Chondrocyte (in vitro differentiated cells): ENCODE results near the gene GABBR2. TPM values are rescaled to one million over a fixed set of nuclear protein-coding genes. Genes with fewer than 3 reads are reported as not detected.
"Not testable (repeated sequence)": the region's sequence is repeated elsewhere in the genome, so short reads cannot be mapped to it uniquely, and the experiment has no call there.

Experiments
- DNase-seq: peaks from one replicate; pipeline ENCODE4 v3.0.0; 2021; ENCODE audit warnings: mixed read lengths, low spot score
- H3K27ac Mint-ChIP-seq: one replicate; pipeline ENCODE4 v1.8.0; 2021; ENCODE audit warnings: mild to moderate bottlenecking, moderate library complexity, mixed read lengths; ENCODE audit not compliant: unreplicated experiment
- H3K27me3 Mint-ChIP-seq: 2 replicates; pipeline ENCODE4 v1.8.0; 2021; ENCODE audit warnings: low read depth, mixed read lengths
- H3K36me3 Mint-ChIP-seq: 2 replicates; pipeline ENCODE4 v1.8.0; 2021; ENCODE audit warnings: low read depth, mixed read lengths
- H3K4me1 Mint-ChIP-seq: 2 replicates; pipeline ENCODE4 v1.8.0; 2021; ENCODE audit warnings: low read depth, mild to moderate bottlenecking, mixed read lengths
- H3K4me3 Mint-ChIP-seq: one replicate; pipeline ENCODE4 v1.8.0; 2021; ENCODE audit warnings: mild to moderate bottlenecking, moderate library complexity, mixed read lengths; ENCODE audit not compliant: unreplicated experiment
- H3K9me3 Mint-ChIP-seq: 2 replicates; pipeline ENCODE4 v1.8.0; 2021; ENCODE audit warnings: low read depth, mixed read lengths
- CTCF ChIP-seq: fragments of 200-600 bp; sonication (generic); IDR thresholded peaks from 2 replicates; pipeline ENCODE4 v1.5.0; 2021; ENCODE audit warnings: antibody characterized with exemption, mild to moderate bottlenecking, moderate library complexity
- total RNA-seq: library from RNA; stranded (reverse); gene quantifications from 3 replicates; pipeline ENCODE4 v1.2.1, GENCODE V29; 2021

Gene GABBR2
- total RNA-seq, 1 donor from 2014 or later, result 0.12 TPM

- DNase-seq, result no peak
- Mint-ChIP-seq H3K9me3 (no peaks in the 10 kb centered on the region), H3K4me3 (no peak overlapping the region), H3K36me3 (no peaks in the 10 kb centered on the region), H3K27me3 (peaks cover 28% of the 10 kb centered on the region), H3K27ac (no peak overlapping the region), H3K4me1 (peaks cover 10% of the 10 kb centered on the region)
- no peak for TF ChIP-seq CTCF
Measured at GRCh38 chr9:98658951-98659351, 49.8 kb downstream of the GABBR2 start.

- no peak overlapping the region for H3K27ac Mint-ChIP-seq
- TF ChIP-seq CTCF, result no peak
- H3K9me3 Mint-ChIP-seq, result no peaks in the 10 kb centered on the region
- H3K27me3 Mint-ChIP-seq, result peaks cover 30% of the 10 kb centered on the region
- H3K4me3 Mint-ChIP-seq, result no peak overlapping the region
- no peaks in the 10 kb centered on the region for H3K36me3 Mint-ChIP-seq
- peaks cover 10% of the 10 kb centered on the region for H3K4me1 Mint-ChIP-seq
- no peak for DNase-seq
Measured at GRCh38 chr9:98657897-98658296, 50.8 kb downstream of the GABBR2 start.

GRCh38 chr9:98656511-98656910, 52.2 kb downstream of the GABBR2 start:
- no peak overlapping the region for H3K4me3 Mint-ChIP-seq
- no peaks in the 10 kb centered on the region for H3K9me3 Mint-ChIP-seq
- DNase-seq, result no peak
- peaks cover 10% of the 10 kb centered on the region for H3K4me1 Mint-ChIP-seq
- no peak for TF ChIP-seq CTCF
- H3K36me3 Mint-ChIP-seq, result no peaks in the 10 kb centered on the region
- peaks cover 28% of the 10 kb centered on the region for H3K27me3 Mint-ChIP-seq
- no peak overlapping the region for H3K27ac Mint-ChIP-seq

- peaks cover 10% of the 10 kb centered on the region for H3K4me1 Mint-ChIP-seq
- H3K27ac Mint-ChIP-seq, H3K9me3 Mint-ChIP-seq, H3K4me3 Mint-ChIP-seq, DNase-seq, H3K36me3 Mint-ChIP-seq: not testable (repeated sequence)
- peaks cover 26% of the 10 kb centered on the region for H3K27me3 Mint-ChIP-seq
Measured at GRCh38 chr9:98655428-98655827, 53.3 kb downstream of the GABBR2 start.

GRCh38 chr9:98654247-98654646, 54.5 kb downstream of the GABBR2 start:
- TF ChIP-seq CTCF, result no peak
- H3K27ac Mint-ChIP-seq, result no peak overlapping the region
- DNase-seq, result no peak
- H3K9me3 Mint-ChIP-seq, result no peaks in the 10 kb centered on the region
- H3K4me1 Mint-ChIP-seq, result peaks cover 10% of the 10 kb centered on the region
- no peaks in the 10 kb centered on the region for H3K36me3 Mint-ChIP-seq
- peaks cover 38% of the 10 kb centered on the region for H3K27me3 Mint-ChIP-seq
- H3K4me3 Mint-ChIP-seq, result no peak overlapping the region

GRCh38 chr9:98652741-98653140, 56.0 kb downstream of the GABBR2 start:
- Mint-ChIP-seq H3K4me3 (no peak overlapping the region), H3K27ac (no peak overlapping the region), H3K36me3 (no peaks in the 10 kb centered on the region), H3K27me3 (peaks cover 48% of the 10 kb centered on the region), H3K4me1 (no peaks in the 10 kb centered on the region), H3K9me3 (no peaks in the 10 kb centered on the region)
- no peak for TF ChIP-seq CTCF
- no peak for DNase-seq
